NCI-H1105 (cell line): Measurements from ENCODE around the gene RAB20.
"Not testable (repeated sequence)": the region's sequence is repeated elsewhere in the genome, so short reads cannot be mapped to it uniquely, and the experiment has no call there.

ENCODE experiments used
- DNase-seq: peaks from one replicate; lab custom pipeline; 2025; lab: John Stamatoyannopoulos, UW

Gene RAB20

GRCh38 chr13:110509971-110510786 is 51.3 kb downstream of the RAB20 start:
- DNase-seq: no peak

GRCh38 chr13:110509478-110509926 is 52.0 kb downstream of the RAB20 start:
- peak; percentile 50 for DNase-seq

- no peak for DNase-seq
Measured at GRCh38 chr13:110507678-110508381, 53.7 kb downstream of the RAB20 start.

GRCh38 chr13:110506859-110507566 is 54.5 kb downstream of the RAB20 start:
- DNase-seq: peak; percentile 73

- DNase-seq: no peak
Measured at GRCh38 chr13:110506396-110506795, 55.1 kb downstream of the RAB20 start.

GRCh38 chr13:110505594-110505993 is 55.9 kb downstream of the RAB20 start:
- DNase-seq: no peak

- no peak for DNase-seq
Measured at GRCh38 chr13:110503979-110504499, 57.5 kb downstream of the RAB20 start.

- no peak for DNase-seq
Measured at GRCh38 chr13:110503037-110503901, 58.3 kb downstream of the RAB20 start.

GRCh38 chr13:110501188-110501587 is 60.3 kb downstream of the RAB20 start:
- DNase-seq: no peak

- DNase-seq: no peak
Measured at GRCh38 chr13:110500341-110500740, 61.2 kb downstream of the RAB20 start.

GRCh38 chr13:110499621-110500281 is 61.8 kb downstream of the RAB20 start:
- peak; percentile 89 for DNase-seq

GRCh38 chr13:110498765-110499164 is 62.8 kb downstream of the RAB20 start:
- no peak for DNase-seq

- no peak for DNase-seq
Measured at GRCh38 chr13:110498327-110498726, 63.2 kb downstream of the RAB20 start.

GRCh38 chr13:110497896-110498295 is 63.6 kb downstream of the RAB20 start:
- not testable (repeated sequence) for DNase-seq

- DNase-seq: no peak
Measured at GRCh38 chr13:110497003-110497402, 64.5 kb downstream of the RAB20 start.

GRCh38 chr13:110496281-110496680 is 65.2 kb downstream of the RAB20 start:
- no peak for DNase-seq

- DNase-seq: no peak
Measured at GRCh38 chr13:110495881-110496280, 65.6 kb downstream of the RAB20 start.

GRCh38 chr13:110495376-110495775 is 66.1 kb downstream of the RAB20 start:
- DNase-seq: no peak

- DNase-seq: no peak
Measured at GRCh38 chr13:110493613-110494012, 67.9 kb downstream of the RAB20 start.

- DNase-seq: no peak
Measured at GRCh38 chr13:110492679-110493593, 68.6 kb downstream of the RAB20 start.
